HG03469 (cell line): Measurements from ENCODE around the gene C6orf89.
"Not testable (repeated sequence)": the region's sequence is repeated elsewhere in the genome, so short reads cannot be mapped to it uniquely, and the experiment has no call there.

Source experiments
- ATAC-seq: cut with Tn5 transposase; IDR thresholded peaks from one replicate; pipeline ENCODE4 v1.9.1; 2021; ENCODE audit warnings: mild to moderate bottlenecking, moderate library complexity, moderate number of reproducible peaks; ENCODE audit not compliant: unreplicated experiment

Gene C6orf89

GRCh38 chr6:36945301-36945700, 59.5 kb downstream of the C6orf89 start:
- no peak for ATAC-seq

DNA sequence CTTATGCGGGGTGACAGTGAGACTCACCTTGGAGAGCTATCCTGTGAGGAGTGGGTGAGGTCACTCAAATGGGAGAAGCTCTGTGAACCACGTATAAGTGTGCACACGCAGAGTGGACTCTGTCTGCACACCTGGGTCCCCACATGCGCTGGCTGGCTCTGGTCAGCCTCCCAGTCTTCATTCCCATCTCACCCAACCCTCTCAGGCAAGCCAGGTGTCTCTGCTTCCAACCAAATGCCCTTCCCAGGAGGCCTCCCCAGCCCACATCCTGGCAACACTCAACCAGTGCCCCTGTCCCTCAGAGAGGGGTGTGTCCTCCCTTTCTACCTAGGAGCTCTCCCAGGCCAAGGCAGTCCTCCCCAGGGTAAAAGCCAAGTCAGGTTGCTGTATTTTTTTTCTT, 60.8 kb downstream of the C6orf89 start:
- ATAC-seq, result no peak

DNA sequence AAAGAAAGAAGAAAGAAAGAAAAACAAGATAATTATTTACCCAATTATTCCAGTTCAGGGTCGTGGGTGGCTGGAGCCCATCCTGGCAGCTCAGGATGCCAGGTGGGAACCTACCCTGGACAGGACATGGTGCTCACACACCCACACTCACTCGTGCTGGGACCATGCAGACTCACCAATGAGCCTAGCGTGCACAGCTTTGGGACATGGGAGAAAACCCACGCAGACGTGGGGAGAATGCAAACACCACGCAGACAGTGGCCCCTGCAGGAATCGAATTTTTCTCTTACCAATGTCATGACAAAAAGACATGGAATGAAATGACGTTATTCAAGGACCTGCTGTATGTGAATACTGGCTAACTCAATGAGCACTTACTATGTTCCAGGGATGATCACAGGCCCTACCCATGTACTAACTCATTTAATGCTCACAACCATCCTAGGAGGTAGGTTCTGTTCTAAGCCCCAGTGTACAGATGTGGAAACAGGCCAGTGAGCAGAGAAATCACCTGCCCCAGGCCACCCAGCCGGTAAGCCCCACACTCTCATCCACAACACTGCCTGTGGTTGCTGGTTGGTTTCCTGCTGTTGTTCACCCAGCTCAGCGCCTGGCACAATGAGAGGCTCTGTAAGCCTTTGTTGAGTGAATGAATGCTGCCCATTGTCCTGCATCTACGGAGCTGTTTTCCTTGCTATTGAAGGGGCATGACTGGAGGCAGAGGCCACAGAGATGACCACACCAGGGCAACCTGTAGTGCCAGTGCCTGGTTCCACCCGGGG, 62.0 kb downstream of the C6orf89 start:
- no peak for ATAC-seq

- not testable (repeated sequence) for ATAC-seq
These were observed 63.3 kb downstream of the C6orf89 start for GRCh38 chr6:36949076-36949475.

DNA sequence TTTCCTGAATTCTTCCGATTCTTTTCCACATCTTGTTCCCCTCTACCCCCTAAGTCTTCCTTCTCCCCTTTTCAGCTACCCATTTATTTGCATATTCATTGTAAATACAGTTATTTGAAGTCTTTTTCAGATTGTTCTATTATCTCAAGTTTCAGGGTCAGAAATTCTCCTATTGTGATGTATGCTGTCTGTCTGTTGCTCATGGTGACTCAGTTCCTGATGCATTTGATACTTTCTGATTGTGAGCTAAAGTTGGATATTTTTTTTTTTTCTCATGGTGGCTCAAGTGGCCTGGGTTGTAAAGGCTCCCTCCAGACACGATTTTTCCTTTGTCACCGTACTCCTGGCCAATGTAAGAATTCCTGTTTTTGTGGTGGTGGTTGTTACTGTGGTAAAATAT, 63.9 kb downstream of the C6orf89 start:
- no peak for ATAC-seq

DNA sequence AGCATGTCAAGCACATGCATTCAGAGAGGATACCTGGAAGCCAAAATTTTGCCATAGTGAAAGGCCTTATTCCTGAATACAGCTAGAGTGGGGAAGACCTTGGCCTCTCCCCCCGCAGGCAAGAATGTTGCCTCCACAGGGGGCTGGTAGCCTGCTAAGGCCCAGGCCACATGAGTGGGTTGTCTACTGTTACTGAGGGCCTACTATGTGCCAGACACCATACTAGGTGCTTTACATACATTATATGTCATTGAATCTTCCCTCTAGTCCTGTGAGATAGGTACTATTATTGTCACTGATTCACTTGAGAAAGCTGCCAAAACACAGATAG, 68.1 kb downstream of the C6orf89 start:
- no peak for ATAC-seq

DNA sequence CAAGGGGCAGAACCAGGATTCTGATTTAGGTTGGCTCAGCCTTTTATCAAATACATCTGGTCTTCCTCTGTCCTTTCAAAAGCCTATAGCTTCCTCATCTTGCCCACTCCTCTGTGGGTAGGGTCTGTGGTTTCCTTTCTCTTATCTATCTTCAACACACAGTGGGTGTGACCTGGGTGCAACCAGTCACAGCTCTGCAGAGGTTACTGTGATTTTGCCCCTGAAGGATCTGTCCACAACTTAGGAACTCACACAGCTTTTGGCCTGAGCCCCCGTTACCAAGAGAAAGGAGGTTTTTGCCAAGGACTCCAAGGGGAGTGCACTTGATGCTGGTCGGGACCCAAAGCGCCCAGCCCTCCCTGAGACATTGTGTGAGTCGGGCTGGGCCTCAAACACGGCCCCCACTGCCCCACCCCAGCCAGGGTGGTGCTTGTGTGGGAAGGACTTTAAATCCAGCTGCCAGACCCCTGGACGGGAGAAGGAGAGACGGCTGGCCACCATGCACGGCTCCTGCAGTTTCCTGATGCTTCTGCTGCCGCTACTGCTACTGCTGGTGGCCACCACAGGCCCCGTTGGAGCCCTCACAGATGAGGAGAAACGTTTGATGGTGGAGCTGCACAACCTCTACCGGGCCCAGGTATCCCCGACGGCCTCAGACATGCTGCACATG, 68.6 kb downstream of the C6orf89 start, which contains the start of gene PI16:
Gene PI16 (plus strand): TSS at position 477 of the 670 bp plus-strand sequence. CDS start 23 bp downstream, at position 500.
- ATAC-seq, result no peak

DNA sequence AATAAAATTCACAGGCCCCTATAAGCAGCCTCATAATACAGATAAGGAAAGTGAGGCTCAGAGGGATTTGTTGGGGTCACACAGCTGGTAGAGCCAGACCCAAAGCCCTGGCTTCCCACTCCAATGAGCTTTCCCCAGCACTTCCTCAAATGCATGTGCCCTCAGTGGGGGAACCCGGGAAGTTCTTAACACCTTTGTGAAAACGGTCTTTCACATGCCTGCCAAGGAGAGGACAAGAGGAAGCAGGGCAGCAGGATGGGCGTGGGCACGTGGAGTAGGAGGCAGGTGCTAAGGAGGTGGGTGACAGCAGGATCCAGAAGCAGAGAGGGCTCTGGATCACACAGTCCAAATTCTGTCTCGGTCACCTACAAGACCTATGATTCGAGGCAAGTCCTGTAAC, 69.4 kb downstream of the C6orf89 start:
- ATAC-seq, result no peak

- ATAC-seq, result no peak
These were observed 70.1 kb downstream of the C6orf89 start for GRCh38 chr6:36955671-36956445.

DNA sequence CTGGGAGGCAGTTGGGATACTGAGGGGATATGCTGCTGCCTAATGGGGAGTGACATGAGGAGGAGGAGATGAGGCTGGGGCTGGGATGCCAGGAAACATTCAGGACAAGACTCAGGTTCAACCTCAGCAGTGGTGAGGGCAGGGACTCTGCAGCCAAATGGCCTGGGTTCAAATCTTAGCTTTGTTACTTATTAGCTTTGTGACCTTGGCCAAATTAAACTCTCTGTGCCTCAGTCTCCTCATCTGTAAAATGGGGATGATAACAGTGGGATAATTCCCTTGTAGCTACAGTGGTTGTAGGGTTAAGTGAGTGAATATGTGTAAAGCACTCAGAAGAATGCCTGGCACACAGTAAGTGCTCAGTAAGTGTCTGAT, 70.7 kb downstream of the C6orf89 start:
- ATAC-seq, result no peak

DNA sequence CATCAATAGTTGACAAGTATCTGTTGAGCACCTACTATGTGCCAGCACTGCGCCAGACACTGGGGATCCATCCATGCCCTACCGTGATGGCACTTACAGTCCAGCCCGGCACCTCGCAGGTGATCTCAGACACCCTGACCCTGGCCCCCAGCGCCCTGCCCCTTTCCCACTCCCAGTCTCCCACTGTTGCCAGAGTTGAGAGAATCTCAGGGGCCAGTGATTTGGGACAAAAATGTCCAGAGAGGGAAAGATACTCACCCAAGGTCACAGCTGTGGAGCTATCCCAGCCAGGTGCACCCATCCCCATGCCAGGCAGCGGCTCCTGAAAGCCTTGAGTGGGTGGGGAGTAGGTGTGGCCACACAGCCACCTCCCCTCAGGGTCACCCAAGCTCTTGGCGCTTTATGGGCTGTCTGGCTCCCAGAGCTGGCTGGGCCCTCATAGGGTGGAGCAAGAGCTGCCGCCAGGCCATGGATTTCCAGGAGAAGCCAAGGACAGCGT, 72.1 kb downstream of the C6orf89 start:
- ATAC-seq, result no peak

- no peak for ATAC-seq
These were observed 73.2 kb downstream of the C6orf89 start for GRCh38 chr6:36958775-36959554.

GRCh38 chr6:36959555-36960250, 74.0 kb downstream of the C6orf89 start:
- no peak for ATAC-seq

DNA sequence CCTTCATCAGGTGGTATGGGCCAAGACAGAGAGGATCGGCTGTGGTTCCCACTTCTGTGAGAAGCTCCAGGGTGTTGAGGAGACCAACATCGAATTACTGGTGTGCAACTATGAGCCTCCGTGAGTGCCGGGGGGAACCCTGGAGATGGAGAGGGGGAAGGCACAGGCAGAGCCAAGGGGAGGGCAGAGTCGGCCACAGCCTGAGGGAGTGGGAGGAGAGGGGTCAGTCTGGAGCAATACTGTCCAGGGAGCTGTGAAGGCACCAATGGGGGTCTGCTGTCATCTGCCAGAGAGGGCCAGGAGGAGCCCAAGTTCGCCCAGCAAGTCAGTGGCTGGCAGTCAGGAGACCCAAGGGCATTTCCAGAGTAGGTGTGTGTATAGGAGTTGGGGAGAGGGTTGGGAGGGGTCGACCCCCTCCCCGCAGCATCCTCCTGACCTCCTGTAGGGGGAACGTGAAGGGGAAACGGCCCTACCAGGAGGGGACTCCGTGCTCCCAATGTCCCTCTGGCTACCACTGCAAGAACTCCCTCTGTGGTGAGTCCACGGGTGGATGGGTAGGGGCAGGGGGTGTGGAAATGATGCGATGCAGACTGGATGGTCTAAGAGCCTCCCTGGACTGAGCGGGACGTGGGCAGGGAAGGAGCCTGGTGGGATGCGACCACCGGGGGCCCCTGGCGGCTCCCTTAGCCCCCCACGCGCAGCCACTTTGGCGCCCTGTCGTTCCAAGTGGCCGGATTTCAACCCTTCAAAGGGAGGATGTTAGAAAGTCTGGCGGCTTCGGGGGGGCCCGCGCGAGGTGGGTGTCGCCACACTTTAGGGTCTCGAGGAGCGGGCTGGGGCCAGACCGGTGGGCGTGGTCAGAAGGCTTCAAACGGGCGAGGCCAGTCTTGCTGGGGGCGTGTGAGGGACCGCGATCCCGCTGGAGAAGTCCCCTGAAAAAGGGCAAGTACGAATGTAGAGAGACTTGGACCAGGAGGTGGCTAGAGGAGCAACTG, 76.0 kb downstream of the C6orf89 start:
- no peak for ATAC-seq

DNA sequence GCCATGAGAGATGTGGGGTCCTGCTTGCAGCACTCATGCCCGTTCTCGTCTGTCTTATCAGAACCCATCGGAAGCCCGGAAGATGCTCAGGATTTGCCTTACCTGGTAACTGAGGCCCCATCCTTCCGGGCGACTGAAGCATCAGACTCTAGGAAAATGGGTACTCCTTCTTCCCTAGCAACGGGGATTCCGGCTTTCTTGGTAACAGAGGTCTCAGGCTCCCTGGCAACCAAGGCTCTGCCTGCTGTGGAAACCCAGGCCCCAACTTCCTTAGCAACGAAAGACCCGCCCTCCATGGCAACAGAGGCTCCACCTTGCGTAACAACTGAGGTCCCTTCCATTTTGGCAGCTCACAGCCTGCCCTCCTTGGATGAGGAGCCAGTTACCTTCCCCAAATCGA, 77.1 kb downstream of the C6orf89 start:
- no peak for ATAC-seq

GRCh38 chr6:36963451-36964290, 77.9 kb downstream of the C6orf89 start:
- no peak for ATAC-seq

DNA sequence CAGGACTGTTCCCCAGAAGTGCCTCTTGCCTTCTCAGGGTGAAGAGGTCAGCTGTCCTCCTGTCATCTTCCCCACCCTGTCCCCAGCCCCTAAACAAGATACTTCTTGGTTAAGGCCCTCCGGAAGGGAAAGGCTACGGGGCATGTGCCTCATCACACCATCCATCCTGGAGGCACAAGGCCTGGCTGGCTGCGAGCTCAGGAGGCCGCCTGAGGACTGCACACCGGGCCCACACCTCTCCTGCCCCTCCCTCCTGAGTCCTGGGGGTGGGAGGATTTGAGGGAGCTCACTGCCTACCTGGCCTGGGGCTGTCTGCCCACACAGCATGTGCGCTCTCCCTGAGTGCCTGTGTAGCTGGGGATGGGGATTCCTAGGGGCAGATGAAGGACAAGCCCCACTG, 78.6 kb downstream of the C6orf89 start:
- no peak for ATAC-seq

- ATAC-seq, result no peak
These were observed 79.2 kb downstream of the C6orf89 start for GRCh38 chr6:36964908-36965307.
